Activated CD4-positive, alpha-beta T cell treated with anti-CD3 and anti-CD28 coated beads, Interleukin-2, amount 50 U/mL, for 4 hours (primary cell): ENCODE data around the gene DNAH17.

Experiments
- DNase-seq, 2 experiments: peaks; one replicate each; pipeline ENCODE4 v3.0.0-alpha.2; 2020

Gene DNAH17

DNA sequence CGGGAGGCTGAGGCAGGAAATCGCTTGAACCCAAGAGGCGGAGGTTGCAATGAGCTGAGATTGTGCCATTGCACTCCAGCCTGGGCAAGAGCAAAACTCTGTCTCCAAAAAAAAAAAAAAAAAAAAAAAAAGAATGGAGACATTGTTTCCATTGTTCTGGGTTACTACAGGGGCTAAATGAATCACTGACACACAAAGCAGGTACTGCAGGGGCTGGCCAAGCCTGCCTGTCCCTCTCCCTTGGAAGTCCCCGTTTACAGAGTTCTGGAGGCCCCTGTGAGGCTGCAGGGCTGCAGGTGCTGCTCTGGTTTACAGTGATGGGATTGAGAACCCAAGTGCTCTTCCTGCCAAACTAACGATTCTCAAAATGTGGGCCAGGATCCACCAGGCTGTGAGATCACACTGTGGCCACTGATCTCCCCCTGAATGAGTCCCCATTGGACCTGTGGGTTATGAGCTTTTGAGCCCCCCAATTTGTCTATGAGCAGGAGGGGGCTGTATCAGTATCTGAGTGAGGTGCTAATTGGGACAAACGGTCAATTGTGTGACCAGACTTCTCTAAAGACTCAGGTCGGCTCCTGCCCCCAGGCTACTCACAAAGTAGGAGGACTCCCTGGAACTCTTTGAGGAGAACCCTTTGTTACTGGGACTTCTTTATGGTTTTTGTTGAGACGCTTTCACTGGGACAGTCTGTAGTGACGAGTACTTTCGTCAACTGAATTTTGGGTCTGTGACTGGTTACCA, 39.0 kb downstream of the DNAH17 start:
- DNase-seq = no peak

DNA sequence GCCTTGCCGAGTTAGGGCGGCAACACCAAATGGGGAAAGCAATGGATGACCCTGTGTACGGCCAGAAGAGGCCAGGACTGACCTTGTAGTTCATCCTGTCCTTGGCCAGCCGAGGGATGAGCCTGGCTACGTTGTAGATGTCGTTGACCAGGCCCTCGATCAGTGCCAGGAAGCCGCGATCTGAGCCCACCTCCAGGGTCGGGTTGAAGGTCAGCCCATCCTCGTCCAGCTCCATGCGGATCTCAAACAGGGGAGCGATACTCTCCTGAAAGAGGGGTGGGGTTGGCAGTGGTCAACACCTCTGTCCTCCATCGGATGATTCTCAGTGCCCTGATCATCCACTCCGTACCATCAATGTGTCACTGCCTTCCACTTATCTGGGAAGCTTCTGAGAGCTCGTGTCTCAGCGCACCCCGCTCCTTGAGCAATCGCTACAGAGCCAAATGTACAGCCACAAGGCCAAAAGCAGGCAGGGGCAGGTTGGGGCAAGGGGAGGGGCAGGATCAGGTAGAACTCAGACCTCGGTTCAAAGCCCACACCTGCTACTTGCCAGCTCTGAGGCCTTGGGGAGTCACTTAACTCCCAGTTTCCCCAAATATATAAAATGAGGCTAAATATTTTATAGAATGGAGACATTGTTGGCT, 39.9 kb downstream of the DNAH17 start:
- no peak for DNase-seq

DNA sequence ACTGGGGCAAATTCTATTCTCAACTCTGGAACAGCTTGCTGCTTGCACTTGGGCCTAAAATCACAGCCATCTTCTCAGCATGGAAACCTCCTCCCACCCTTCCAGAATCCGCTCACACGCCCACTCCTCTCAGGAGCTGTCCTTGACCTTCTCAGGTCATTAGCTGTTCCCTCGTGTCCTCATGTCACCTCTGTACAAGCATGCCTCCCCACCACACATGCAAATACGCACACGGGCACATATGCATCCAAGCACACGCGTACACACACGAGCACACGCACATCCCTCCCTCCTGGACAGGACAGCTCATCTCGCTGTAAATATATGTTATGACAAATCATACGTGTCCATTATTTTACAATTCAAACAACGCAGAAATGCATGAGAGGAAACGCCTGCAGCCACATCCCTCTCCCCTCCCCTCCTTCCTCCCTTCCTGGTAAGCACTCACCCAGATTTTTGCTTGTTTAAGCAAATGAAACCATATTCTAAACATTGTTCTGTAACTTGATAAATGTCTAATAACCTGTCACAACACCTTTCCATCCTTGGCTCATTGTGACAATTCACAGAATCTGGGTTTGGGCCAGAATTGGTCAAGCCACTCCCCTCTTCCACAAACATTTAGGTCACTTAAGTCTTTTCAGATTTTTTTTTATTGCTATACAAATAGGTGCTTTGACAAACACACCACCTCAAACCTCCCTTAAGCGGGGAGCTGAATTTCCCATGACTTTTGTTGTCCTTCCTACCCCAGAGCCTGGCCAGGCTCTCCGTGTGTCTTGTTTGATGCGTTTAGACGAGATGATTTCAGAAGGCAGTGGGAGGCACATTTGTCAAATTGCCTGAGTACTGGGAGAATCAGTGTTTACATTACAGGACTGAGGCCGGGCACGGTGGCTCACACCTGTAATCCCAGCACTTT, 41.7 kb downstream of the DNAH17 start:
- no peak for DNase-seq

DNA sequence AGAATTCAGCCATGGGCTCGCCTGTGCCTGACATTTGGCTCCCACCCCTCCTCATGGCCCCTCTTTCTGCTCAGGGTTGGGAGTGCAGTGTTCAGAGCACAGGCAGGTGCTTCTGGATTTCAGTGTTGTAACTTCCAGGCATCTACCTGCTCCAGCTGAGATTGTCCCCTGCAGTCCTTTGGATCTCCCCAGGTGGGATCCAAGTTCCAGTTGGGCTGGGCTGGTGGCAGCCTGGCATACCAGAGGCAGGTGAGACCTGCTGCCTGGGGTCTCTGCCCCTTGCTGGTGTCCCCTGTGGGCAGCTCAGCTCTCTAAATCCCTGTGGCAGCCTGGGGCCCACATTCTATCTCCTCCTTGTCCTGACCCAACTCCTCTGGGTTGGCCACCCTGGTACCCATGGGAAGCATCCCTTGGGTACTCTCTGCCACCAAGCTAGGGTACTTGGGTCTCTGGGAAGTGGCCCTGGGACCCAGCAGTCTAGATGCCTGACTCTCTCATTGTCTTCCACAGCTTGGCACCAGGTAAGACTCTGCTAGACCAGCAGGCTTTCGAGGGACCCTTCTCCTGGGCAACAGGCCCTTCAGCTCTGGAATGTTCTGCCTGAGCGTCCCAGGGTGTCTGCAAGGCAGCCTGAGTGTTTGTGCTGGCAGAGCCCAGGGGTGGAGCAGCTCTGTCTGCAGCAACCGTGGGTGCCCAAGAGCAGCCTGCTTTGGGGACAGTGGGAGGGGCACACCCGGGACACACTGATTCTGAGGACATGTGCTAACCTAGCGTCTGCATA, 42.5 kb downstream of the DNAH17 start:
- no peak for DNase-seq

DNA sequence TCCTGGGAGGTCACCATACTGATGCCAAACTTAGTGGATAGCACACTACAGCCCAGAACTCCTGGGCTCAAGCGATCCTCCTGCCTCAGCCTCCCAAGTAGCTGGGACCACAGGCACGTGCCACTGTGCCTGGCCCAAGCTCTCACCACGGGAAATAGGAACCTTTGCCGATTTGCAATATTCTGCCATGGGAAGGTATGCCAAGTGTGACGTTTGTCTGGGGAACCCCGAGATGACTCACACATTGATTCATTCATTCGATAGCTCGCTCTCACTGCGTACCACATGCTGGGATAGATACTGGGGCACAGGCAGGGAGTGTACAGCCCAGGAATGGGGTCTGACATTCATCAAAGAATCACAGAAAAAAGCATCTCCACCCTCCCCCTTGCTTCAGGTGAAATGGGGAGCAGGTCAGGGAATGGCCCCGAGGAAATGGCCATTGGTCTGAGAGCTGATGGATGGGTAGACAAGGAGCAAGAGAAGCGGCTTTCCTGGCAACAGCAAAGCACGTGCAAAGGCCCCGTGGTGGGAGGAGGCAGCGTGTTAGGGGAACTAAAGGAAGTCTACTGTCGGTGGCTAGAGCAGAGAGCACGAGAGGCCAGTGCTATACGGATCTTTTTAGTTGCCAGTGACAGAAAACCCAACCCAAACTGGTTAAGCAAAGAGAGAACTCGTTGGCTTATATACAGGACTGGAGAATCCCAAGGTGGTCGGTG, 44.1 kb downstream of the DNAH17 start:
- DNase-seq = peak in 1 of 2 experiments; percentile 11

DNA sequence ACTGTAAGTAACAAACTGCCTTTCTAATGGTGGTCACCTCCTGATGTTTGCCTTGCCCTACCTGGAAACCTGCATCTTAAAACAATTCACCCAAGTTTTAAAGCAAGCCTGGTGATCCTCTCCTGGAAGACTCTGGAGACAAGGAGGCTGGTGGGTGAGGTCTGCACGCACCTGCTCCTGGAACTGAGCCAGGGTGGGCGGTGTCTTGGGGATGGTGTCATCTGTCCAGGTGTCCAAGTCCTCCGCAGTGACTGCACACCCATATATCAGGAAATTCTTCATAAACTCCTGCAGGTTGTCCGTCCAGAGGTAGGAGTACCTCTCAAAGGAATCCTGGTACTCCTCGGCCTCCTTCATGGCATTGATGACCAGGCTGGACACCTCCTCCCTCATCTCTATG, 44.9 kb downstream of the DNAH17 start:
- no peak for DNase-seq

DNA sequence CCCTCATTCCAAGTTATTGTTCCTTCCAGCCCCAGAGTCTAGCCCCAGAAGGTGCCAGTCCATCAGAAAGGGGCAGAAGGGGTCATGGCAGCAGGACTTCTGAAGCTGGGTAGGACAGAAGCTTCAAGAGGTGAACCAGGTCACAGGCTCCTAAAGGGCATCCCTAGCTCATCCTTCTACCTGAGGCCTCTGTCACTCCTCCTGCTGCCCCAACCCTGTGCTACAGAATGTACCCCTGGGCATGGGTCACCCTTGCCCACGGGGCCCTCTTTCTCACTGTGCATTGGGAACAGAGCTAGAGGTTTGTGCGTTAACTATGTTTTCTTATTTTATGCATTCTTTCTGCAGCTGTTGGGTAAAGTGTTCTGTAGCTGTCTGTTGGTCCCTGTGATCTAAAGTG, 46.5 kb downstream of the DNAH17 start:
- DNase-seq = no peak

DNA sequence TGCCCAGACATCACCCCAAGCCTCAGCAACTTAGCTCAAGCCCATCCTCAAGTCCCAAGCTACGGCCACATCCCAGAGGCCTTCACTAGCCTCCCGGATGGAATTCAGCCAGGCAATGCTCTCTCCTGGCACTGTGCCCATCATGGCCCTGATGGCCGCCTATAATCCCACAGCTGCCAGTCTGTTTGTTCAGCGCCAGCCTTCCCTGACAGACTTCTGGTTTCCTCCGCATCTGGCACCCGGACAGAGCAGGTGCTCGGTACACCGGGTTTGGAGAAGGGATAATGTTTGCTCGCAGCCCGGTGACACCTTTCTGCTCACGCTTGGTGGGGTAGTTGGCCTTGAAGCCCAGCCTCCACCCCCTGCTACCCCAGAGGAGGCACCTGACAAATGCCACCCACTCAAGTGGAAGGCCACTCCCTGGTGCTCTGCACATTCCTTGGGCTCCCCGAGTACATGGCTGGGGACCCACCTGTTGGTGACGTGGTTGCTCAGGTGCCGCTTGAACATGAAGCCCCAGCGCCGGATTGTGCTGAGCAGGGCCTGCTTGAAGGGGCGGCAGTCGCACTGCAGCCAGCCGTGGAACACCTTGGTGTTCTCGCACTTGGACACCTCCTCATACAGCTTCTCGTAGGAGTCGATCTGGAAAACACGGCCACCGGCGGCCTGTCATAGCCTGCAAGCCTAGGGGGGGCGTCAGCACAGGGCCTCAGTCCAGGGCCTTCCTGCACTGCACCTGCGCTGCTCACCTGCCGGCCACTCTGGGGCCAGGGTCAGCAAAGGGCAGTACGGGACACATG, 47.1 kb downstream of the DNAH17 start:
- DNase-seq = no peak

DNA sequence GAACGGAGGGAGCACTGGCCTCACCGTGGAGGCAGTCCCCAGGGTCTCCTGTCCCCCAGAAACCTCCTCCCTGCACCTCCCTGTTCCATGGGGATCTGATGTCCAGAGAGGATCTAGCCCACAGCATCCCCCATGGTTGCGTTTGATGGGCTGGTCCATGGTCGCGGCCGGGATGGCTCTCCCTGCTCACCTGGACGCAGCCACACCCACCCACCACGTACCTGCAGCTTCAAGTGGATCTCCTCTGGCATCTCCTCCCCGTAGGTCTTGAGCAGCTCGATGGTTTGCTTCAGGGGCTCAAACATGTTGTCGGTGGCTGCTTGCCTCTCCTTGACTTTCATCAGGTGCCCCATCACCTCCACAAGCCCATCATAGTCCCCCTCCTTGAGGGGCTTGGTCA, 47.9 kb downstream of the DNAH17 start:
- DNase-seq = no peak

DNA sequence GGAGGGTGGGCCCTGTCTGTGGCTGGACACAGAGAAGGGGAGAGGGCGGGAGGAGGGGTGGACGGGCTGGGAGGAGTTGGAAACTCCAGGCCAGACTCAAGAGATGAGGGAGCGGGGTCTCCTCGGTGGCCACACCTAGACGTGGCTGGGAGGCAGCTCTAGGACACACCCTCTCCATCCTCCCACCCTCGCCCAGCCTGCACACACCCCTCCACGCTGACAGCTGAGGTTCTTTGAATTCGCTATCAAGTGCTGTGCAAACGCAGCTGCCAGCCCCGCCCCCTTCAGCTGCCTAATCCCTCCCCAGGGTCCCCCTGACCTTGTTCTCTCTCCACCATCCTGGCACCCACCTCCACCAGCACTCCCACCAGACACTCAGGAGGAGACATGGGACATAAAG, 48.7 kb downstream of the DNAH17 start:
- DNase-seq = no peak

DNA sequence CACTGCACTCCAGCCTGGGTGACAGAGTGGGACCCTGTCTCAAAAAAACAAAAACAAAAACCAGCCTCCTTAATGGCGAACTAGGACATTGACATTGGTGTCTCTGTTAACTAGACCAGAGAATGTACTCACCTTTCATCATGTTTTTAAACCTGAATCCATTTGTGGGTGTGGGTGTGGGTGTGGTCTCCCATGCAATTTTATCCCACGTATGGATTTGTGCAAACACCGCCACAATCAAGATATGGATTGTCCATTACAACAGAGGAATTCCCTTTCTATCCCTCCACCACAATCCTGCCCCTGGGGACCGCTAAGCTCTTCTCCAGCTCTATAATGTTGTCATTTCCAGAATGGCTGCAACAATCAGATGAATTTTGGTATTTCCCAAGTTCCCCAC, 49.9 kb downstream of the DNAH17 start:
- DNase-seq = no peak

DNA sequence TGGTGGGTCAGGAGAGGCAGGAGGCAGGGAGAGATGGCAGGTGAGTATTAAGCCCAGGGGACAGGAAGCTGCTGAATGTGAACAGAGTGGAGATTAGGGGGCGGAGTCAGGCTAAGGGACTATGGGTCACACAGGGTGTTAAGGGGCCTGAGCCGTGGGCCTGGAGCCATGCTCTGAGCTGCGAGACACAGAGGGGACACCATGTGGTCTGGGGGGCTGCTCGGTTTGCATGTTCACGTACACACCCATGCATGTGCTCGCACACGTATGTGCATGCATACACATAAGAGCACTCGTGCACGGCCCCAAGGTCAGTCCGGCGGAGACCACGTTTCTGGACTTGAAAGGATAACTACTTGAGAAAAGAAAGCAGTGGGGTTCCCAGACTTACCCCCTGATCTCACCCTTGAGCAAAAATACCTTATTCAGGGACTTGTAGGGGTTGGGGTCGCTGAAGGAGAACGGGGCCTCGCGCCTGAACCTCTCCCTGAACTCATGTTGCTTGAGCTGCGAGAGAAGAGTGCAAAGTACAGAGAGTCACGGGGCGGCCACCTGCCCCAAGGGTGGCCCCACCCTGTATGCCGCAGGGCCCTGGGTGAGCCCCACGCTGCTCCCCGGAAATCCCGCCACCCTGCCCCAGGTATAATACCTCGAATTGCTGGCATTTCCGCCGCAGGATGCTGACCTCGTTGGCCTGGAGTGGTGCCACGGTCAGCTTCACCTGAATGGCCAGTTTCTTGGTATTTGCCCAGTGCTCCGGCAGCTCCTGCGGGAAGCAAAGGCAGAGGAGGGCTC, 50.8 kb downstream of the DNAH17 start:
- no peak for DNase-seq

DNA sequence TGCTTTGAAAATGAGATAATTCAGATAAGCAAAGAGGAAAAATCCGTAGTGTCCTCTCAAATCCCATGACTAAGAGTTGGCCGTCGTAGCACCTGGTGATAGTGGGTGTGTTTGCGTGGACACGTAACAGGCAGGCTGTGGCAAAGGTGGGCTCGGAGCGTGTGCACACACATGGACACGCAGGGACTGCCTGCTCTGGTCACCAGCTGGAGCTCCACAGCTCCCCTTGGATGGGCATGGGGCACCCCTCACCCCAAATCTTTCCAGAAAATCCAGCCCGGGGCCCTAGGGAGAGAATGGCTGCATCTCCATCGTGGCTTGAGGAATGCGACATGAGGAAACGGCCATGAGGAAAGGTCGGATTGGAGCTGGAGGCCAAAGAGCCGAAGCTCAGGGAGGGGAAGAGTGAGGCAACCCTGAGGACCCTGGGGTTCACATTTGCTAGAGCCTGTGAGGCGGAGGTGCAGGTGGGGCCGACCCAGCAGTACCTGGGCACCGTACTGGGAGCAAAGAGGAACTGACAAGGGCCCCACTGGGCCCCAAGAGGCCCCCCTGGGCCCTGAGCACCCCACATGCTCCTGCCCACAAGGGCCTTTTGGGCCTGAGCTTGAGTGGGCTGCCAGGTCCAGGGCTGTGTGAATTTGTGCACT, 51.6 kb downstream of the DNAH17 start:
- no peak for DNase-seq

DNA sequence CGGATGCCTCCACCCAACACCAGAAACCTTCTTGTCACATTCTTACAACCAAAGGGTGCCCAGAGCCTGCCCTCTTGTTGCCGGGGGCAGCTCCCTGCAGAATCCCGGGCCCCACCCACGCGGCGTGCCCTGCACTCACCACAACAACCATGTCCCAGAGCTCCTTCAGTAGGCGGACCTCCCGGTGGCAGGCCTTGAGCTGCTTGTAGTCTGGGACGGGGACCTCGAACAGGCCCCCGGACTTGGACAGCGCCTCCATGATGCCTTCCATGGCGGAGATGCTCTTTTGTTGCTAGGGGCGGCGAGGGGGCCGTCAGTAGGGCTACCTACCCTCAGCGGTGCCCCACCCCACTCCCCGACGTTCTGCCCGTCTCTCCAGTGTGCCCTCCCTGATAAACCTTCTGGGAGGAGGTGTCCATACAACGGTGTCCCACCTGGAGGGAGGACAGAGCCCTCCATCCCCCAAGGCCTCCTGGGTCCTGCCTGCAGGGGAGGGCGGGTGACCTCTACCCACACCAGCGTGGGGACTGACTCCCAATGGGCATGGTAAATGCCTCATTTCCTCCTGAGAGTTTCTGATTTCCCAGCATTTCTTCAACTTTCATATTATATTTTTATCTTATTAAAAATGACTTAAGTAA, 52.2 kb downstream of the DNAH17 start:
- DNase-seq = no peak

DNA sequence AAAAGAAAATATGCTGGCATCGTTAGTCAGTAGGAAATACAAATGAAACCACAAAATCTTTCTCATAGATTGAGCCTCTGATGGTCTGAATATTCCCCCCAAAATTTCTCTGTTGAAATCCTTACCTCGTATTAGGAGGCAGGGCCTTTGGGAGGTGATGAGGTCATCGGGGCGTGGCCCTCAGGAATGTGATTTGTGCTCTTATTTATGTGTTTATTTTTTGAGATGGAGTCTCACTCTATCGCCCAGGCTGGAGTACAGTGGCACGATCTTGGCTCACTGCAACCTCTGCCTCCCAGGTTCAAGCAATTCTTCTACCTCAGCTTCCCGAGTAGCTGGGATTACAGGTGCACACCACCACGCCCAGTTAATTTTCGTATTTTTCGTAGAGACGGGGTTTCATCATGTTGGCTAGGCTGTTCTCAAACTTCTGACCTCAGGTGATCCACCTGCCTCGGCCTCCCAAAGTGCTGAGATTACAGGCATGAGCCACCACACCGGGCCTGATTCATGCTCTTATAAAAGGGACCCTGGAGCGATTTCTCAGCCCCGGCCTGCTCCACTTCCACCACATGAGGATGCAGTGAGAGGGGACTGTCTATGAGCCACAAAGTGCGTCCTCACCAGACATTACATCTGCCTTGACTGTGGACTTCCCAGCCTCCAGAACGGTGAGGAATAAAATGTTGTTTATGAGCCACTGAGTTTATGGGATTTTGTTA, 53.1 kb downstream of the DNAH17 start:
- DNase-seq = no peak

DNA sequence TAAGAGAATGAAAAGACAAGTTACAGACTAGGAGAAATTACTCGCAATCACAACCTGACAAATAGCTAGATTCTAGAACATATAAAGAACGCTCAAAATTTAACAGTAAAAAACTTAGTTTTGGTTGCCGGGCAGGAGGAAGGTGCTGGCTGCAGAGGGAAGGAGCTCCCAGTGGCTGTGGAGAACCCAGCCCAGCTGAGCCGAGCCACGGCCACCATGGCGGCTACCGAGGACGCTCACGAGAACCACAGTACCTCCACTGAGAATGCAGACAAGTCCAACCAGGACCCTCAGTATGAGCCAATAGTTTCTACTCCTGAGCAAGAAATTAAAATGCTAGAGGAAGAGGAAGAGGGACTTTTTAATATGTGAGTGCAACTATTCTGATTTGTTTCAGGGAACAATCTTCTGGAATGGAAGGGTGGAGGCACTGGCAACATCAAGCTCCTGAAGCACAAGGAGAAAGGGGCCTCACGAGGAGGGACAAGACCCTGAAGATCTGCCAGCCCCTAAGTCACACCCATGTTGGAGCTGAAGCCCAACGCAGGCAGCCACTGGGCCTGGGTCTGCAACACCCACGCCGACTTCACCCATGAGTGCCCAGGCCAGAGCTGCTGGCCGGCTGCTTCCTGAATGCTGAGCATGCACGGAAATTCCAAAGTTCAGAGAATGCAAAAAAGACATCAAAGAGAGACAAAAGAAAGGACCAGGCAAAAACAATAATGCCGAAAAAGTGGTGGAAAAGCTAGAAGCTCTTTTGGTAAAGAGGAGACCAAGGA, 55.0 kb downstream of the DNAH17 start:
- no peak for DNase-seq

DNA sequence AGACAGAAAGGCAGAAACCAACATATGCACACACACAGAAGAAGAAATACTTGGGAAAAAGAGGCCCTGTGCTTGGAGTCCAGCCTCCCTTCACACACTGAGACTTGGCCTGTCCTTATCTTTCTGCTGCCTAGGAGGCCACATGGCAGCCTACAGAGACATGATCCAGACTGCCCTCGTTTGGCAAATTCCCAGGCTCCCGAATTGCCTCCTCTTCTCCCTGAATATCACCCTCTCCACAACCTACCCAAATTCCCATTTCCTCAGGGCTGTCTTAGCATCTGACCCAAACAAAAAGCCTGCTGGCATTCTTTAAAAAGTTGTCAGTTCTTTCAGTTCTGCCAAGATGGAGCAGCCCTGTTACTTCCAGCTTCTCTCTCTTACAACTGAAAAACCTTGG, 59.8 kb downstream of the DNAH17 start:
- DNase-seq = no peak

DNA sequence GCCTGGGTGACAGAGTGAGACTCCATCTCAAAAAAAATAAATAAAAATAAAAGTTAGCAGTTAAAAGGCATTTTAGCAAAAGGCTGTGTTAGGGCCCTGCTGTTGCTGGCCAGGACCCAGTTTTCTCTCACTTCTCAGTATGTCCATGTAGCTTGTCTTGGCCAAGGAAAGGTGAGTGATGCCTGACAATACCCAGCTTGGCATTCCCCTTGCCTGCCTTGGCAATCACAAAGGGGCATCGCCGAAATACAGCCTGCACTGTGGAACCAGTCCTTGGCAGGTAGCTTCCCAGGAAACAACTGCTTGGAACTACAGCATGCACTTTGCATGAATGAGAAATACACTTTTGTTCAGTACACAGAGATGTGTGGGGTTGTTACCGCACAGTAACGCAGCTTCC, 61.7 kb downstream of the DNAH17 start:
- no peak for DNase-seq
